ENCODE measurements around the gene MAML3. TPM values are rescaled to one million over a fixed set of nuclear protein-coding genes. Genes with fewer than 3 reads are reported as not detected.

Gene MAML3
- total and polyA plus RNA-seq, 2 donors: 4.3 to 5.2 TPM

DNA sequence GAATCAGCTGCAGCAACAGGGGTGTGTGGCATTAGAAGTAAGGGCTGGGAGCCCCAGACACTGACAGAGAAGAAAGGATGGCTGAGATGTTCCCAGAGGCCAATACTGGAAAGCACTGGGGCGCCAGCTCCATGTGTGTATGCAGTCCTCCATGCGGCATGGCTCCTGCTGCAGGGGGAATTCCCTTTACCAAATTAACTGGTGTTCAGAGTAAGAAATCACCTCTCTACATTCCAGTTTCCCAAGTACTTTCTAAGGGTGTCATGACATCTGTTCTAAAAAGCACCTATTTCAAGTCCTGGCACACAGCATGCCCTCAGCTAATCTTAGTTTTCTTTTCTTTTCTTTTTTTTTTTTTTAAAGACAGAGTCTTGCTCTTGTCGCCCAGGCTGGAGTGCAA is 98.0 kb downstream of the MAML3 start:
- WGBS: 95% methylated on average over 3 of the region's 3 CpGs
- Histone ChIP-seq H3K4me3 (ENCODE audit: low read length in 2 of 2) (no peak overlapping the region), H3K9me3 (ENCODE audit: control insufficient read depth in 2 of 2, insufficient read depth in 1 of 2, low read length in 1 of 2) (no peaks in the 10 kb centered on the region), H3K4me1 (ENCODE audit: control insufficient read depth in 2 of 2, insufficient read depth in 2 of 2, low read length in 2 of 2) (peaks cover 7 to 39% of the 10 kb centered on the region in 2 donors), H3K27me3 (ENCODE audit: control insufficient read depth in 2 of 2, insufficient read depth in 1 of 2, low read length in 1 of 2) (no peaks in the 10 kb centered on the region), H3K27ac (ENCODE audit: low read depth in 1 of 2, low read length in 1 of 2) (no peak overlapping the region), H3K36me3 (ENCODE audit: control insufficient read depth in 2 of 2, insufficient read depth in 2 of 2, low read length in 1 of 2) (no peaks in the 10 kb centered on the region)
- no peak for DNase-seq (ENCODE audit: low read depth in 6 of 9, low spot score in 9 of 9)

DNA sequence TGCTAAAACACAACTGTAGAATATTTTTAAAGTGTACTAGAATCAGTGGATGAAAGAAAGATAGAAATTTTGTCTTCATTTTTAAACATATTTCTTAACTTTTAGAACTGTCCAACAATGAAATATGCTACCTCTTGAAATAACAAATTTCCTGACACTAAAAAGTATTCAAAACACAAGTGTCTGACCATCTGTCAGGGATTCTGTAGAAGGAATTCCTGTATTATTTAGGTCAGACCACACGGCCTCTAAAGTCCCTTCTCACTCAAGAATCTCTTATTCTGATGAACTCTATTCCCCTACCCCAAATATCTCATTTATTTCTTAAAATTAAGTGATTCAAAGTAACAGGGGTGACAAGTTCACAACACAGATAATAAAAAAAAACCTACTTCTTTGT is 99.1 kb downstream of the MAML3 start:
- DNase-seq (ENCODE audit: low read depth in 6 of 9, low spot score in 9 of 9): no peak
- no peaks in the 10 kb centered on the region for H3K9me3 ChIP-seq (ENCODE audit: control insufficient read depth in 2 of 2, insufficient read depth in 1 of 2, low read length in 1 of 2)
- H3K4me3 ChIP-seq (ENCODE audit: low read length in 2 of 2): no peak overlapping the region
- H3K36me3 ChIP-seq (ENCODE audit: control insufficient read depth in 2 of 2, insufficient read depth in 2 of 2, low read length in 1 of 2): no peaks in the 10 kb centered on the region
- peaks cover 13 to 44% of the 10 kb centered on the region in 2 donors for H3K4me1 ChIP-seq (ENCODE audit: control insufficient read depth in 2 of 2, insufficient read depth in 2 of 2, low read length in 2 of 2)
- no peaks in the 10 kb centered on the region for H3K27me3 ChIP-seq (ENCODE audit: control insufficient read depth in 2 of 2, insufficient read depth in 1 of 2, low read length in 1 of 2)
- H3K27ac ChIP-seq (ENCODE audit: low read depth in 1 of 2, low read length in 1 of 2): no peak overlapping the region
- WGBS: 92% methylated on average over 1 of the region's 1 CpG

DNA sequence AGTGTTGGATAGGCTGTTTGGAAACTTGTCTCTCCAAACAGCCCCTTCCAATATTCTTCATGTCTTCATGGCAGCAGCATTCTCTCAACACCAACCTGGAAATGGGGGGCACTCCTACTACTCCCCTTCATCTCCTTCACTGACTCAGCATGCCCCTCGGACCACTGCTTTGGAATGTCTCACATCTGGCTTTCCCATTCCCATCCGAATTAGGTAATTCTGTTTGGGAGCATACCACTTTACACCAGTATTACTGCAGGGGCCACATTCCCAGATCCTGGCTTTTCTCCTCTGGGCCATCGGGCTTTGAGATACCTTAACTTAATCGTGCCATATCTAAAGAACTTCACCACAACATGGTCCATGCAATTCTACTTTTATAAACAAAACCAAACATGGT is 100.8 kb downstream of the MAML3 start:
- H3K4me1 ChIP-seq (ENCODE audit: control insufficient read depth in 2 of 2, insufficient read depth in 2 of 2, low read length in 2 of 2): peaks cover 17 to 57% of the 10 kb centered on the region in 2 donors
- H3K36me3 ChIP-seq (ENCODE audit: control insufficient read depth in 2 of 2, insufficient read depth in 2 of 2, low read length in 1 of 2): no peaks in the 10 kb centered on the region
- no peaks in the 10 kb centered on the region for H3K27me3 ChIP-seq (ENCODE audit: control insufficient read depth in 2 of 2, insufficient read depth in 1 of 2, low read length in 1 of 2)
- 94% methylated on average over 4 of the region's 4 CpGs for WGBS
- no peak for DNase-seq (ENCODE audit: low read depth in 6 of 9, low spot score in 9 of 9)
- H3K4me3 ChIP-seq (ENCODE audit: low read length in 2 of 2): no peak overlapping the region
- H3K9me3 ChIP-seq (ENCODE audit: control insufficient read depth in 2 of 2, insufficient read depth in 1 of 2, low read length in 1 of 2): no peaks in the 10 kb centered on the region
- H3K27ac ChIP-seq (ENCODE audit: low read depth in 1 of 2, low read length in 1 of 2): no peak overlapping the region

DNA sequence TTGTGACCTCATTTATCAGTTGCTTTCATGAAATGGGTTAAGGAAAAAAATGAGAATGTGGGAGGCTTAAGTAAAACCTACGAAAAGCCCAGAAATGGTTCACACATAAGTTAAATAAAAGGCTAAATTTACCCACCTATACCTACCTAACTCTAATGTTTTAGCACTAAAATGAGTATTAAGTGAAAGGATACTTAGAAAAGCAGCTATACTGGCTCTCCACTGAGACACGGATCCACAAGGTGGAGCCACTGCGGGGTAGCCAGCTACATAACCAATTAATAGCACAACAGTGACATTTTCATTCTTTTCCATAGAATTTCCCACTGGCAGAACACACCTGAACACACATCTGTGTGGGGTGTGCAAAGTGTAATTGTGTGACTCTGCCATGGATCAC is 101.9 kb downstream of the MAML3 start:
- Histone ChIP-seq H3K27ac (ENCODE audit: low read depth in 1 of 2, low read length in 1 of 2) (no peak overlapping the region), H3K27me3 (ENCODE audit: control insufficient read depth in 2 of 2, insufficient read depth in 1 of 2, low read length in 1 of 2) (no peaks in the 10 kb centered on the region), H3K36me3 (ENCODE audit: control insufficient read depth in 2 of 2, insufficient read depth in 2 of 2, low read length in 1 of 2) (no peaks in the 10 kb centered on the region), H3K4me3 (ENCODE audit: low read length in 2 of 2) (no peak overlapping the region), H3K9me3 (ENCODE audit: control insufficient read depth in 2 of 2, insufficient read depth in 1 of 2, low read length in 1 of 2) (no peaks in the 10 kb centered on the region), H3K4me1 (ENCODE audit: control insufficient read depth in 2 of 2, insufficient read depth in 2 of 2, low read length in 2 of 2) (peaks cover 25 to 64% of the 10 kb centered on the region in 2 donors)
- DNase-seq (ENCODE audit: low read depth in 6 of 9, low spot score in 9 of 9): peak in 2 of 9 donors; percentile 47 to 65
- WGBS: 56% methylated on average over 3 of the region's 3 CpGs

DNA sequence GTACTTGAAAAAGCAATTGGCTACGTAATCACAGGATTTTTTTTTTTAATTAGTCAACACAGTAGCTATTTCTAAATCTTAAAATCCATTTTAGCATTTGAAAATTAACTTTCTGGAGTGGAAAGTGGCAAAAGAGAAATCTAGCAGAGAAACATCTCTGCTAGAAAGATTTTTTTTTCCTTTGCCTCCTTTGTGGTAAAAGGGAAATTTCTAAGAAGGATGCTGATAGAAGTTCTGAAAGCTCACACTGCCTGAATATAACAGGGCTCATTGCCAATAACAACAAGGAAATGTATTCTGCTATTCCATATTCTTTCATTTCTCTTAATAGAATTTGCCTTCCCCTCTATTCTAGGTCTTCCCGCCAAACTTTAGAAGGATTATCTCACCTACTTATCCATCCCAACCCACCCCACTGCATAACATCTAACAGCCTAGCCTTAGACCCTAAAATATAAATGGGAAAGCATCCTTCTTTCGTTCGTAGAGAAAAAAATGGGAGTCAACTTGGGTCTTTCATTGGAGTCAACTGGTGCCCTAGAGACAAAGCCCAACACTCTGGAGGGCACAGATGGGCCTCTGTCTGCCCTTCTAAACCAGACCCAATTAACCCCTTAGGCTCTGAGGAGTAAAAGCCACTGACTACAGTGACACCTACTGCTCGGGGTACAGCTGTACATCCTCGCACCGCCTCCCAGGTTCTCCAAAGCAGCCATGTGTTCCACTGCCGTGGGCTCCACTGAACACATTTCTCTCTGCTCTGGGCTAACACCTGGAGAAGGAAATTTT is 103.9 kb downstream of the MAML3 start:
- peak in 4 of 9 donors; percentile 38 to 76 (median 55) for DNase-seq (ENCODE audit: low read depth in 6 of 9, low spot score in 9 of 9)
- Histone ChIP-seq H3K4me3 (ENCODE audit: low read length in 2 of 2) (peak overlapping the region; percentile 49 to 64), H3K9me3 (ENCODE audit: control insufficient read depth in 2 of 2, insufficient read depth in 1 of 2, low read length in 1 of 2) (no peaks in the 10 kb centered on the region), H3K27me3 (ENCODE audit: control insufficient read depth in 2 of 2, insufficient read depth in 1 of 2, low read length in 1 of 2) (no peaks in the 10 kb centered on the region), H3K27ac (ENCODE audit: low read depth in 1 of 2, low read length in 1 of 2) (peak overlapping the region; percentile 74 to 95), H3K36me3 (ENCODE audit: control insufficient read depth in 2 of 2, insufficient read depth in 2 of 2, low read length in 1 of 2) (no peaks in the 10 kb centered on the region), H3K4me1 (ENCODE audit: control insufficient read depth in 2 of 2, insufficient read depth in 2 of 2, low read length in 2 of 2) (peaks cover 36 to 72% of the 10 kb centered on the region in 2 donors)
- WGBS: 62% methylated on average over 8 of the region's 8 CpGs

DNA sequence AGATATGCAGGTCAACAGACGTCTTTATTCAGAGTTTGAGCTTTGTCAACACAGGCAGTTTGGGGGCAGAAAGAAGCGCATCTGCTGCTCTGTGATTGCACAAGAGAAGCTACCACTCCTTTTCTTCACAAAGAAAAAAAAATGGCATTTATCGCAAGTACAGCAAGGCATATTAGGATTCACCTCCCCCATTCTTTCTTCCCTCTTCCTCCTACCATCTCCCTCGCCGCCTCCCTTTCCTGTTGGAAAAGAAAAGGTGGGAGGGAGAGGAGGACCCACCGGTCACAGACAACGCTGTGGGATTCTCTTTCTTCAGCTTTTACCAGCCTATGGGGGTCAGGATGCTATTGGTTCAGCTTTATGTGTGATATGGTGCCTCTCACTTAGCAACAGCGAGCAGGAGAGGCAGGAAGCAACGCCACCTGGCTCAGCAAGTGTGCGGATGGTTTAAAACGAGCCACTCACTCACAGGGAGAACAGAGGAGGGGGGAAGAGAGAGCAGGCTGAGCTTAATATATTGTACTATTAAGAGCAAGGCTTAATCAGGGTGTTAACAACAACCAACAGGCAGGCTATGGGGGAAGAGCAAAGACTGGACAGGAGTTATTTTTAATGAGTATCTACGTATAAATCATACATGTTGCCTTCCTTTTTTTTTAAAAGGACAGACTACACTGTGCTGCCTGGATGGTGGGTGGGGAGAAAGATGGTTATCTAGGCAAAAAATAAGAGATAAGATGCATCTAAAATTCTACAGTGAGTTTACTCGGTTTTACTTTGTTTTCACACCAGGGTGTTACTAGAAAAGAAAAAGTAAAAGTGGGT is 104.7 kb downstream of the MAML3 start:
- DNase-seq (ENCODE audit: low read depth in 6 of 9, low spot score in 9 of 9): peak; percentile 67 to 96 (median 87)
- Histone ChIP-seq H3K4me3 (ENCODE audit: low read length in 2 of 2) (peak overlapping the region; percentile 49 to 64), H3K4me1 (ENCODE audit: control insufficient read depth in 2 of 2, insufficient read depth in 2 of 2, low read length in 2 of 2) (peaks cover 36 to 73% of the 10 kb centered on the region in 2 donors), H3K9me3 (ENCODE audit: control insufficient read depth in 2 of 2, insufficient read depth in 1 of 2, low read length in 1 of 2) (no peaks in the 10 kb centered on the region), H3K27ac (ENCODE audit: low read depth in 1 of 2, low read length in 1 of 2) (peak overlapping the region; percentile 95 to 98), H3K36me3 (ENCODE audit: control insufficient read depth in 2 of 2, insufficient read depth in 2 of 2, low read length in 1 of 2) (no peaks in the 10 kb centered on the region), H3K27me3 (ENCODE audit: control insufficient read depth in 2 of 2, insufficient read depth in 1 of 2, low read length in 1 of 2) (no peaks in the 10 kb centered on the region)
- WGBS: under 1% methylated on average over 13 of the region's 13 CpGs

DNA sequence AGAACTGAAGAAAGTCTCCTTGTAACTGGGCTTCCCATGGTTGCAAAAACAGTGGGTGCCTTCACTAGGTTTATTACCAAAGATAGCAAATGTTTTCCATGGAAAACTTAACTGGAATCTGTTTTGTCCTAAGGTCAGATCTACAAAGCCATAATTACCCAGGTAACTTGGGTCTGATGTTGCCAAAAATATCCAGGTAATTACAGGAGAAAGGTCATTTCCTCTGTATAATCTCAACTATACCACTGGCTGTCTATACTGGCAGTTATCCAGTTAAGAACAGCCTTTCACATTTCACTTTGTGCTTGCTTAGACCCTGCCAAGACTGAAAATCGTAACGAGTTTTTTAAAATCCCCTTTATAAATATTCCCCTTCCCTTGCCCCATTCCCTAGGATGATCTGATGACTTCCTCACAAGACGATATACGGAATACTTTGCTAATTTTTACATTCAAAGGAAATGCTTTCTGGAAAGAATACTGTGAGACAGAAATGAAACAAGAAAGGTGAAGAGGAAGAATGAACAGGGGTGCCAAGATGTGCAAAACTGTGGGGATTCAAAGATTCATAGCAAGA is 105.5 kb downstream of the MAML3 start:
- DNase-seq (ENCODE audit: low read depth in 6 of 9, low spot score in 9 of 9): no peak
- 4% methylated on average over 4 of the region's 4 CpGs for WGBS
- peaks cover 32 to 67% of the 10 kb centered on the region in 2 donors for H3K4me1 ChIP-seq (ENCODE audit: control insufficient read depth in 2 of 2, insufficient read depth in 2 of 2, low read length in 2 of 2)

DNA sequence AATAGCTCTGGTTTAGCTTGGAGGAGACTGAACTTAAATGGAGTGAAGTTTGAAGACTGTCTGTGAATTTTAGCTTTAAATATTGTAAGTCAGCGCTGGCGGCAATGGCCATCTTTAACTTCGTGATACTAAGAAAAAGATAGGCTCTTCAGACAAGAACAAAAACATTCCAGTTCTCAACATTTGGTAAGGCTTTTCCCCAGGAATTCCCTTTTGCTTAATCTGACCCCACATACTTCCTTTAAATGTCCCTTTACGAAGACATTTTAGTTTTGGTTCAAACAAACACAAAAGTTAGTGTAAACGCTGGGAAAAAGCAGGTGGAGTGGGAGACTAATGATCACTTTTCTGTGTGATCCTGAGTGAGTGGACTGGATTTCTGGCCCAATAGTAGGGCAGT is 106.2 kb downstream of the MAML3 start:
- Histone ChIP-seq H3K27ac (ENCODE audit: low read depth in 1 of 2, low read length in 1 of 2) (peak overlapping the region in 1 of 2 donors; percentile 95), H3K9me3 (ENCODE audit: control insufficient read depth in 2 of 2, insufficient read depth in 1 of 2, low read length in 1 of 2) (no peaks in the 10 kb centered on the region), H3K27me3 (ENCODE audit: control insufficient read depth in 2 of 2, insufficient read depth in 1 of 2, low read length in 1 of 2) (no peaks in the 10 kb centered on the region), H3K4me3 (ENCODE audit: low read length in 2 of 2) (no peak overlapping the region), H3K4me1 (ENCODE audit: control insufficient read depth in 2 of 2, insufficient read depth in 2 of 2, low read length in 2 of 2) (peaks cover 35 to 64% of the 10 kb centered on the region in 2 donors), H3K36me3 (ENCODE audit: control insufficient read depth in 2 of 2, insufficient read depth in 2 of 2, low read length in 1 of 2) (no peaks in the 10 kb centered on the region)
- DNase-seq (ENCODE audit: low read depth in 6 of 9, low spot score in 9 of 9): no peak
- 75% methylated on average over 5 of the region's 5 CpGs for WGBS

More for the DNA sequence above, 105.5 kb downstream of the MAML3 start:
- no peaks in the 10 kb centered on the region for H3K36me3 ChIP-seq (ENCODE audit: control insufficient read depth in 2 of 2, insufficient read depth in 2 of 2, low read length in 1 of 2)
- H3K9me3 ChIP-seq (ENCODE audit: control insufficient read depth in 2 of 2, insufficient read depth in 1 of 2, low read length in 1 of 2): no peaks in the 10 kb centered on the region
- peak overlapping the region; percentile 49 to 64 for H3K4me3 ChIP-seq (ENCODE audit: low read length in 2 of 2)
- H3K27ac ChIP-seq (ENCODE audit: low read depth in 1 of 2, low read length in 1 of 2): peak overlapping the region; percentile 95 to 98
- no peaks in the 10 kb centered on the region for H3K27me3 ChIP-seq (ENCODE audit: control insufficient read depth in 2 of 2, insufficient read depth in 1 of 2, low read length in 1 of 2)
